K562 (cell line): ENCODE measurements around the gene ETAA1. TPM values are rescaled to one million over a fixed set of nuclear protein-coding genes. Genes with fewer than 3 reads are reported as not detected.

Experiments used
- CCAR2 ChIP-seq: fragments of 200-400 bp; formaldehyde crosslinking; IDR thresholded peaks from 2 replicates; pipeline ENCODE4 v1.6.1; 2017; ENCODE audit warnings: mild to moderate bottlenecking, low read depth, low read length
- KLF10 ChIP-seq: fragments of 250-450 bp; sonication (Bioruptor Pico); IDR thresholded peaks from 2 replicates; pipeline ENCODE4 v1.6.1; 2021; ENCODE audit warnings: matching md5 sums
- KLF13 ChIP-seq: fragments of 450-650 bp; IDR thresholded peaks from 2 replicates; pipeline ENCODE4 v1.6.1; 2016; ENCODE audit warnings: missing genetic modification characterization, low read depth, mild to moderate bottlenecking, missing compliant biosample characterization, moderate library complexity, borderline replicate concordance
- PML ChIP-seq: IDR thresholded peaks from 2 replicates; pipeline ENCODE4 v1.6.1; 2012; ENCODE audit warnings: low read length, inconsistent platforms
- POLR2AphosphoS2 ChIP-seq: IDR thresholded peaks from 2 replicates; pipeline ENCODE4 v1.6.1; 2012; ENCODE audit warnings: low read length, improper control_type of control experiment
- RUNX1 ChIP-seq: sonication (generic); IDR thresholded peaks from 2 replicates; pipeline ENCODE4 v1.6.1; 2016; ENCODE audit warnings: antibody characterized with exemption, low read depth
- STAG1 ChIP-seq: sonication (generic); formaldehyde crosslinking; IDR thresholded peaks from 2 replicates; pipeline ENCODE4 v1.5.0; 2020; ENCODE audit warnings: missing genetic modification reagents, borderline replicate concordance
- WHSC1 ChIP-seq: IDR thresholded peaks from one replicate; pipeline ENCODE4 v1.6.1; 2012; ENCODE audit warnings: low read length, control low read depth, inconsistent platforms
- ZFP30 ChIP-seq: fragments of 250-450 bp; sonication (Bioruptor Pico); IDR thresholded peaks from 2 replicates; pipeline ENCODE4 v1.8.0; 2022; ENCODE audit warnings: moderate library complexity, mild to moderate bottlenecking, inconsistent platforms, borderline replicate concordance
- ZNF707 ChIP-seq: fragments of 250-450 bp; sonication (Bioruptor Pico); conservative IDR thresholded peaks from 2 replicates; pipeline ENCODE4 v1.8.0; 2022; ENCODE audit warnings: inconsistent platforms, mild to moderate bottlenecking, moderate library complexity
- polyA plus RNA-seq, 8 experiments: library from polyadenylated mRNA; depleted of rRNA in 4 of 8; stranded (reverse) in 5 of 8; unstranded in 3 of 8; fragments of >200 nt; fragmentation: Nextera tagmentation in 2 of 8; fragmentation: Illumina TruSeq in 1 of 8; extraction: Ambion mirVana in 2 of 8; extraction: Trizol in 1 of 8; gene quantifications; 2 replicates each; pipeline versions ENCODE4 v1.2.1 to v1.2.3, GENCODE V29; 2011 to 2014; ENCODE audit warnings: inconsistent platforms in 1 of 8, missing spikeins in 1 of 8
- total RNA-seq, 7 experiments: library from RNA; depleted of rRNA in 6 of 7; stranded (reverse); fragments of >200 nt in 6 of 7; fragmentation: Illumina TruSeq in 2 of 7; extraction: Trizol in 2 of 7; gene quantifications; 2 replicates each; pipeline versions ENCODE4 v1.2.1 to v1.2.3, GENCODE V29; 2011 to 2021; ENCODE audit warnings: low replicate concordance in 1 of 7
- TF ChIP-seq, protein P1 (sequence below): conservative IDR thresholded peaks from 2 replicates; pipeline ENCODE4 v1.6.1; 2011; ENCODE audit warnings: low read depth, mild to moderate bottlenecking, low read length; ENCODE audit not compliant: control insufficient read depth
- TF ChIP-seq, protein P2 (sequence below): fragments of 250-450 bp; sonication (Bioruptor Pico); IDR thresholded peaks from 2 replicates; pipeline ENCODE4 v1.4.0; 2020; ENCODE audit warnings: mild to moderate bottlenecking, moderate library complexity
- TF ChIP-seq, protein P3 (sequence below): fragments of 150-350 bp; conservative IDR thresholded peaks from 2 replicates; pipeline ENCODE4 v1.6.1; 2014; ENCODE audit warnings: low read length

The ETAA1 gene
- total and polyA plus RNA-seq, 9 of the 15 experiments (the other 6 are each of a cell fraction or from before 2014, with no cell fraction given) = 2.7 to 17.4 (median 10.5) TPM

- TF ChIP-seq KLF13 (tag) (no peak), RUNX1 (no peak), CCAR2 (no peak), WHSC1 (no peak), ZNF707 (CRISPR knock-in tag) (no peak), PML (no peak), KLF10 (no peak), POLR2AphosphoS2 (no peak), STAG1 (no peak), ZFP30 (CRISPR knock-in tag) (no peak)
- TF ChIP-seq, protein P1, sequence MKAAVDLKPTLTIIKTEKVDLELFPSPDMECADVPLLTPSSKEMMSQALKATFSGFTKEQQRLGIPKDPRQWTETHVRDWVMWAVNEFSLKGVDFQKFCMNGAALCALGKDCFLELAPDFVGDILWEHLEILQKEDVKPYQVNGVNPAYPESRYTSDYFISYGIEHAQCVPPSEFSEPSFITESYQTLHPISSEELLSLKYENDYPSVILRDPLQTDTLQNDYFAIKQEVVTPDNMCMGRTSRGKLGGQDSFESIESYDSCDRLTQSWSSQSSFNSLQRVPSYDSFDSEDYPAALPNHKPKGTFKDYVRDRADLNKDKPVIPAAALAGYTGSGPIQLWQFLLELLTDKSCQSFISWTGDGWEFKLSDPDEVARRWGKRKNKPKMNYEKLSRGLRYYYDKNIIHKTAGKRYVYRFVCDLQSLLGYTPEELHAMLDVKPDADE = no peak
- TF ChIP-seq, protein P2, sequence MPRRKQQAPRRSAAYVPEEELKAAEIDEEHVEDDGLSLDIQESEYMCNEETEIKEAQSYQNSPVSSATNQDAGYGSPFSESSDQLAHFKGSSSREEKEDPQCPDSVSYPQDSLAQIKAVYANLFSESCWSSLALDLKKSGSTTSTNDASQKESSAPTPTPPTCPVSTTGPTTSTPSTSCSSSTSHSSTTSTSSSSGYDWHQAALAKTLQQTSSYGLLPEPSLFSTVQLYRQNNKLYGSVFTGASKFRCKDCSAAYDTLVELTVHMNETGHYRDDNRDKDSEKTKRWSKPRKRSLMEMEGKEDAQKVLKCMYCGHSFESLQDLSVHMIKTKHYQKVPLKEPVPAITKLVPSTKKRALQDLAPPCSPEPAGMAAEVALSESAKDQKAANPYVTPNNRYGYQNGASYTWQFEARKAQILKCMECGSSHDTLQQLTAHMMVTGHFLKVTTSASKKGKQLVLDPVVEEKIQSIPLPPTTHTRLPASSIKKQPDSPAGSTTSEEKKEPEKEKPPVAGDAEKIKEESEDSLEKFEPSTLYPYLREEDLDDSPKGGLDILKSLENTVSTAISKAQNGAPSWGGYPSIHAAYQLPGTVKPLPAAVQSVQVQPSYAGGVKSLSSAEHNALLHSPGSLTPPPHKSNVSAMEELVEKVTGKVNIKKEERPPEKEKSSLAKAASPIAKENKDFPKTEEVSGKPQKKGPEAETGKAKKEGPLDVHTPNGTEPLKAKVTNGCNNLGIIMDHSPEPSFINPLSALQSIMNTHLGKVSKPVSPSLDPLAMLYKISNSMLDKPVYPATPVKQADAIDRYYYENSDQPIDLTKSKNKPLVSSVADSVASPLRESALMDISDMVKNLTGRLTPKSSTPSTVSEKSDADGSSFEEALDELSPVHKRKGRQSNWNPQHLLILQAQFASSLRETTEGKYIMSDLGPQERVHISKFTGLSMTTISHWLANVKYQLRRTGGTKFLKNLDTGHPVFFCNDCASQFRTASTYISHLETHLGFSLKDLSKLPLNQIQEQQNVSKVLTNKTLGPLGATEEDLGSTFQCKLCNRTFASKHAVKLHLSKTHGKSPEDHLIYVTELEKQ = no peak
- TF ChIP-seq, protein P3, sequence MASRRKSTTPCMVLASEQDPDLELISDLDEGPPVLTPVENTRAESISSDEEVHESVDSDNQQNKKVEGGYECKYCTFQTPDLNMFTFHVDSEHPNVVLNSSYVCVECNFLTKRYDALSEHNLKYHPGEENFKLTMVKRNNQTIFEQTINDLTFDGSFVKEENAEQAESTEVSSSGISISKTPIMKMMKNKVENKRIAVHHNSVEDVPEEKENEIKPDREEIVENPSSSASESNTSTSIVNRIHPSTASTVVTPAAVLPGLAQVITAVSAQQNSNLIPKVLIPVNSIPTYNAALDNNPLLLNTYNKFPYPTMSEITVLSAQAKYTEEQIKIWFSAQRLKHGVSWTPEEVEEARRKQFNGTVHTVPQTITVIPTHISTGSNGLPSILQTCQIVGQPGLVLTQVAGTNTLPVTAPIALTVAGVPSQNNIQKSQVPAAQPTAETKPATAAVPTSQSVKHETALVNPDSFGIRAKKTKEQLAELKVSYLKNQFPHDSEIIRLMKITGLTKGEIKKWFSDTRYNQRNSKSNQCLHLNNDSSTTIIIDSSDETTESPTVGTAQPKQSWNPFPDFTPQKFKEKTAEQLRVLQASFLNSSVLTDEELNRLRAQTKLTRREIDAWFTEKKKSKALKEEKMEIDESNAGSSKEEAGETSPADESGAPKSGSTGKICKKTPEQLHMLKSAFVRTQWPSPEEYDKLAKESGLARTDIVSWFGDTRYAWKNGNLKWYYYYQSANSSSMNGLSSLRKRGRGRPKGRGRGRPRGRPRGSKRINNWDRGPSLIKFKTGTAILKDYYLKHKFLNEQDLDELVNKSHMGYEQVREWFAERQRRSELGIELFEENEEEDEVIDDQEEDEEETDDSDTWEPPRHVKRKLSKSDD = no peak
Measured at GRCh38 chr2:67455219-67456142, 58.3 kb downstream of the ETAA1 start (continued).
